ENCODE data around the gene KRT15. TPM values are rescaled to one million over a fixed set of nuclear protein-coding genes. Genes with fewer than 3 reads are reported as not detected.

KRT15 gene
- total and polyA plus RNA-seq, 7 donors, result 5.4 to 10.3 (median 9.2) TPM; not detected in 4

DNA sequence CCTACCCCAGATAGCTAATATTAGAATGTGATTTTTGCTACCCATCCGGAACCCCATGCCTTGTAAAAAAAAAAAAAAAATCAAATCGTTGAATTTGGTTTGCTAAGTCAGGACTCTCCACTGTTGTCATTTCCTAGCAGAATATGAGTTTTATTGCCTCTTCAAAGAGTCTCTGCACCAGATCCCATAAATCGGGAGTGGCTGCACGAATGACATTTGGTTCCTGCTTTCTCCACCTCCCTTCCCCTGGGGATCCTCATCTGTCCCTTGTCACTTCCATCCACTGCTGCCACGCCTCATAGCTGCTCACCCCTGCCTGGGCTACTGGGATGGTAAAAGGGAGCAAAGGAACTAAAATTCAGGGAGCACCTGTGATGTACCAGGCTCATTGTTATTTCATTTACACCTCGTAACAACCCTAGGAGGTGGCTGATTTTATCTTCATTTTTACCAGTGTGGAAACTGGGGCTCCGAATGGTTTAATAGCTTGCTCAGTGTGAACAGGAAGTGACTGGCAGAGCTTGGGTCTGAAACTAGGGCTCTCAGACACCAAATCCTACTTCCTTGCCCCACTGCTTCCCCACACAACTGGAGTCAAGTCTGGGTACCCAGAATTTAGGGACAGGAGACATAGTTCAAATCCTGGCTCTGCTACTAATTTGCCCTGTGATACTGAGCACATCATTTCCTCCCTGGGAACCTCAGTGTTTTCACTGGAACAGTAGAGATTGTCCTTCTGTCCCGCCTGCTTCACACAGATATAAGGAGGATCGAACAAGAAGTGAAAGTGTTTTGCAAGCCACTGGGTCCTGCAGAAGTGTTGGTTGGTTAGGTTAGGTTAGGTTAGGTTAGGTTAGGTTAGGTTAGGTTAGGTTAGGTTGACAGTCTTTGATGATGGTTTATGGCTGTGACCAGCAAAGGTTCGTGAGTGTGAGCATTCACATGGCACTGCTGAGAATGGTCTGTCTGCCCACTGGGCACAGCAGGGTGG is 28.4 kb downstream of the KRT15 start:
- intact Hi-C loops (cut with DNase I), result no loop called here
- no peak for TF ChIP-seq EP300 (IDR thresholded peaks at IDR 0.05)
- no peak for TF ChIP-seq POLR2AphosphoS5 (IDR thresholded peaks at IDR 0.05)
- no peak for TF ChIP-seq POLR2A (IDR thresholded peaks at IDR 0.05)
- TF ChIP-seq, protein P1, sequence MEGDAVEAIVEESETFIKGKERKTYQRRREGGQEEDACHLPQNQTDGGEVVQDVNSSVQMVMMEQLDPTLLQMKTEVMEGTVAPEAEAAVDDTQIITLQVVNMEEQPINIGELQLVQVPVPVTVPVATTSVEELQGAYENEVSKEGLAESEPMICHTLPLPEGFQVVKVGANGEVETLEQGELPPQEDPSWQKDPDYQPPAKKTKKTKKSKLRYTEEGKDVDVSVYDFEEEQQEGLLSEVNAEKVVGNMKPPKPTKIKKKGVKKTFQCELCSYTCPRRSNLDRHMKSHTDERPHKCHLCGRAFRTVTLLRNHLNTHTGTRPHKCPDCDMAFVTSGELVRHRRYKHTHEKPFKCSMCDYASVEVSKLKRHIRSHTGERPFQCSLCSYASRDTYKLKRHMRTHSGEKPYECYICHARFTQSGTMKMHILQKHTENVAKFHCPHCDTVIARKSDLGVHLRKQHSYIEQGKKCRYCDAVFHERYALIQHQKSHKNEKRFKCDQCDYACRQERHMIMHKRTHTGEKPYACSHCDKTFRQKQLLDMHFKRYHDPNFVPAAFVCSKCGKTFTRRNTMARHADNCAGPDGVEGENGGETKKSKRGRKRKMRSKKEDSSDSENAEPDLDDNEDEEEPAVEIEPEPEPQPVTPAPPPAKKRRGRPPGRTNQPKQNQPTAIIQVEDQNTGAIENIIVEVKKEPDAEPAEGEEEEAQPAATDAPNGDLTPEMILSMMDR (IDR thresholded peaks at IDR 0.05), result no peak
- no peak overlapping the region for H3K27ac ChIP-seq
- H3K4me1 ChIP-seq, result no peaks in the 10 kb centered on the region
- DNase-seq, result no peak
- no peaks in the 10 kb centered on the region for H3K27me3 ChIP-seq
- WGBS, 2 donors, result 29 to 58% methylated on average over 10 of the region's 10 CpGs
- H3K36me3 ChIP-seq, result no peaks in the 10 kb centered on the region
- H3K9me3 ChIP-seq, result no peaks in the 10 kb centered on the region
- H3K4me3 ChIP-seq, result no peak overlapping the region

DNA sequence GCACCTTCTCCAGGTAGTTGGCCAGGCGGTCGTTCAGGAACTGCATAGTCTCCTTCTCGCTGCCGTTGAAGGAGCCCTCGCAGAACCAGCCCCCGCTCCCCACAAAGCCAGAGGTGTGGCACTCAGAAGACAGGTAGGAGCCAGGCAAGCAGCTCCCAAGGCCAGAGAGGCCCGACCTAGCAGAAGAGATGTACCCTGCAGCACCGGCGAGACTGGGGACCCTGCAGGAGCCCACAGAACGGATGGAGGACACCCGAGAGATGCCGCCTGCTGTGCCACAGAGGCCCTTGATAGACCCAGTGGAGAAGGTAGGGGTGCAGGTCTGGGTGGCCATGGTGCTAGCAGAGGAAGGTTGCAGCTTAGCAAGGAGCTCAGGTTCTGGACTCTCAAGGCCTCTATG is 29.2 kb downstream of the KRT15 start, which contains the start of gene KRT36:
Gene KRT36, minus strand, starts transcription at position 380 of the 400 bp plus-strand sequence. Its CDS starts 46 bp downstream, at position 334.
- H3K27me3 ChIP-seq, result no peaks in the 10 kb centered on the region
- no peaks in the 10 kb centered on the region for H3K4me1 ChIP-seq
- no peak for DNase-seq
- WGBS, 2 donors, result 90 to 95% methylated on average over 12 of the region's 12 CpGs
- TF ChIP-seq POLR2A (IDR thresholded peaks at IDR 0.05), result no peak
- TF ChIP-seq, protein P1 (IDR thresholded peaks at IDR 0.05), result no peak
- TF ChIP-seq POLR2AphosphoS5 (IDR thresholded peaks at IDR 0.05), result no peak
- no peak for TF ChIP-seq EP300 (IDR thresholded peaks at IDR 0.05)
- no peaks in the 10 kb centered on the region for H3K36me3 ChIP-seq
- no peaks in the 10 kb centered on the region for H3K9me3 ChIP-seq
- H3K4me3 ChIP-seq, result no peak within 1 kb of the TSS
- intact Hi-C loops (cut with DNase I), result no loop called here
- no peak within 1 kb of the TSS for H3K27ac ChIP-seq

DNA sequence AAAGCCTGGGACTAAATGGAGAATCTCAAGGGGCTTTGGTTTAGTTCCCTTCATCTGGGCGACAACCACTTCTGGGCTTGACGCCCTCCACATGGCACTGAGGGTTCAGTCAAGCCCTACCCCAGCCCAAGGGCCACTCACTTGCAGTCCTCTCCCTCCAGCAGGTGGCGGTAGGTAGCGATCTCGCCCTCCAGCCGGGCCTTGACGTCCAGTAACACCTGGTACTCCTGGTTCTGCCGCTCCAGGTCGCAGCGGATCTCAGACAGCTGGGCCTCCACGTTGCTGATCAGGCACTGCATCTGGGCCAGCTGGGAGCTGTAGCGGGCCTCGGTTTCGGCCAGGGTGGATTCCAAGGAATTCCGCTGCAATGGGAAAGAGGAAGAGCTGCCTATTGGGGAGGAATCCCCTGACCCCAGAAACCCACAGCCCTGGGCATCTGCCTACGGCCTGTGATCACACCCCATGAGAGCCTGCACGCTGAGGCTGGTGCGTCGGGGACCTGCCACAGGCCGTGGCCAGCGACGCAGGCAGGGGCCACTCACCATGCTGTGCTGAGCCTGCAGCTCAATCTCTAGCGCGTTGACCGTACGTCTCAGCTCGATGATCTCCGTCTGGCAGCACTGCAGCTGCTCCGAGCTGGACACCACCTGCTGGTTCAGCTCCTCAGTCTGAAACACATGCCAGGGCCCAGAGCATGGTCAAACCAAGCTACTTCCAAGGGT is 31.7 kb downstream of the KRT15 start:
- no peaks in the 10 kb centered on the region for H3K27me3 ChIP-seq
- TF ChIP-seq POLR2AphosphoS5 (IDR thresholded peaks at IDR 0.05), result no peak
- no peak for TF ChIP-seq EP300 (IDR thresholded peaks at IDR 0.05)
- TF ChIP-seq, protein P1 (IDR thresholded peaks at IDR 0.05), result peak in 1 of 4 experiments; percentile 27
- intact Hi-C loops (cut with DNase I), result no loop called here
- DNase-seq, result no peak
- H3K36me3 ChIP-seq, result no peaks in the 10 kb centered on the region
- WGBS, 2 donors, result 60 to 62% methylated on average over 29 of the region's 29 CpGs
- no peaks in the 10 kb centered on the region for H3K9me3 ChIP-seq
- no peak overlapping the region for H3K4me3 ChIP-seq
- no peaks in the 10 kb centered on the region for H3K4me1 ChIP-seq
- H3K27ac ChIP-seq, result no peak overlapping the region

DNA sequence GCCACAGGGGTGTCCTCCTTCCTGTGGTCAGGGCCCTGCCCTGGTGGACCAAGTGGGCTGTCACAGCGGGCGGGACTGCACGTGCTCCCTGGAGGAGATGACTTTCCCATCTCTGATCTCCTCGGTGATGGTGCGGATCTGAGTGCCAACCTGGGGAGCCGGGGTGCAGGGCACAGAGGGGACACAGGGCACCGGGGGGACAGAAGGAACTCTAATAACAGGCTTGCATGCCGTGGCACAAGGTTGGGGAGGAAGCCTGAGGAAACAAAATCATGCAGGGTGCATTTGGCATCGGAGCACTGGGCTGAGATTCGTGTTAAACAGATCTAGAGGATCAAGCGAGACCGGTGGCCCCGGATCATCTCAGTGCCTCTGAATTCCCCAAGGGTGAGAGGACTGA is 32.4 kb downstream of the KRT15 start:
- H3K4me3 ChIP-seq, result no peak overlapping the region
- WGBS, 2 donors, result 92% methylated on average over 13 of the region's 13 CpGs
- TF ChIP-seq POLR2A (IDR thresholded peaks at IDR 0.05) (no peak), EP300 (IDR thresholded peaks at IDR 0.05) (no peak), POLR2AphosphoS5 (IDR thresholded peaks at IDR 0.05) (no peak)
- TF ChIP-seq, protein P1 (IDR thresholded peaks at IDR 0.05), result no peak
- no peaks in the 10 kb centered on the region for H3K4me1 ChIP-seq
- H3K27me3 ChIP-seq, result no peaks in the 10 kb centered on the region
- H3K27ac ChIP-seq, result no peak overlapping the region
- no peak for DNase-seq
- no peaks in the 10 kb centered on the region for H3K36me3 ChIP-seq
- no peaks in the 10 kb centered on the region for H3K9me3 ChIP-seq
- intact Hi-C loops (cut with DNase I), result no loop called here
